PC-9 (cell line): Measurements from ENCODE around the gene FMO2. TPM values are rescaled to one million over a fixed set of nuclear protein-coding genes. Genes with fewer than 3 reads are reported as not detected.

Source experiments
- BruUV-seq: library from RNA; stranded (reverse); fragments of 400-500 nt; replicated peaks from 2 replicates; lab custom pipeline; 2021; lab: Mats Ljungman, UMichigan
- CTCF ChIA-PET: fragments of 300-600 bp; sonication (Branson Sonifier 250); formaldehyde crosslinking; loops from one replicate; lab custom pipeline; 2022; ENCODE audit warnings: antibody characterized with exemption; lab: Charles Lee
- POLR2A ChIA-PET: fragments of 300-600 bp; sonication (Branson Sonifier 250); formaldehyde crosslinking; loops from one replicate; lab custom pipeline; 2022; ENCODE audit warnings: antibody characterized with exemption; ENCODE audit not compliant: unreplicated experiment; lab: Charles Lee
- DNase-seq, 2 experiments: peaks; one replicate each; pipeline versions ENCODE4 v3.0.0 to v3.0.0-alpha.2; 2015 to 2022; ENCODE audit warnings: mixed read lengths in 1 of 2
- H2AFZ ChIP-seq: fragments of 200-600 bp; sonication (generic); 2 replicates; pipeline ENCODE4 v1.8.1; 2017; ENCODE audit warnings: antibody characterized with exemption
- H3F3A ChIP-seq: fragments of 200-600 bp; sonication (generic); 2 replicates; pipeline ENCODE4 v1.8.1; 2017; ENCODE audit warnings: antibody characterized with exemption, mild to moderate bottlenecking, low read depth; ENCODE audit not compliant: insufficient read depth
- H3K27ac ChIP-seq: fragments of 200-600 bp; sonication (generic); 2 replicates; pipeline ENCODE4 v1.6.1; 2016; ENCODE audit warnings: mixed run types
- H3K27me3 ChIP-seq: fragments of 200-600 bp; sonication (generic); 2 replicates; pipeline ENCODE4 v1.6.1; 2016; ENCODE audit warnings: low read depth, mixed run types; ENCODE audit not compliant: insufficient read depth
- H3K36me3 ChIP-seq: fragments of 200-600 bp; sonication (generic); 2 replicates; pipeline ENCODE4 v1.6.1; 2016; ENCODE audit warnings: low read depth, mixed run types
- H3K4me1 ChIP-seq: fragments of 200-600 bp; sonication (generic); replicated peaks from 2 replicates; pipeline ENCODE4 v1.6.1; 2016; ENCODE audit warnings: mixed run types; ENCODE audit not compliant: insufficient read depth
- H3K4me2 ChIP-seq: fragments of 200-600 bp; sonication (generic); 2 replicates; pipeline ENCODE4 v1.6.1; 2017; ENCODE audit warnings: mixed run types
- H3K4me3 ChIP-seq: fragments of 200-600 bp; sonication (generic); 2 replicates; pipeline ENCODE4 v1.6.1; 2016; ENCODE audit warnings: mixed run types
- H3K79me2 ChIP-seq: fragments of 200-600 bp; sonication (generic); 2 replicates; pipeline ENCODE4 v1.6.1; 2017; ENCODE audit warnings: low read depth, mixed run types
- H3K9me2 ChIP-seq: fragments of 200-600 bp; sonication (generic); 2 replicates; pipeline ENCODE4 v1.8.1; 2017; ENCODE audit warnings: mild to moderate bottlenecking; ENCODE audit not compliant: insufficient read depth
- H3K9me3 ChIP-seq: fragments of 200-600 bp; sonication (generic); 2 replicates; pipeline ENCODE4 v1.8.1; 2016; ENCODE audit warnings: low read depth; ENCODE audit not compliant: insufficient read depth
- H4K20me1 ChIP-seq: fragments of 200-600 bp; sonication (generic); 2 replicates; pipeline ENCODE4 v1.8.1; 2017; ENCODE audit not compliant: insufficient read depth
- EZH2 ChIP-seq: fragments of 200-600 bp; sonication (generic); IDR thresholded peaks from 2 replicates; pipeline ENCODE4 v1.8.0; 2017; ENCODE audit warnings: antibody characterized with exemption, low read depth
- intact Hi-C: fragments of 100-400 bp; cut with micrococcal nuclease; formaldehyde crosslinking; loops from one replicate; pipeline ENCODE4 v1.10.0; 2022; ENCODE audit not compliant: unreplicated experiment
- total RNA-seq: library from RNA; stranded (reverse); gene quantifications from 2 replicates; pipeline ENCODE4 v1.2.3, GENCODE V29; 2021
- TF ChIP-seq, protein P1 (sequence below): fragments of 200-600 bp; sonication (generic); conservative IDR thresholded peaks from 2 replicates; pipeline ENCODE4 v1.6.1; 2017; ENCODE audit warnings: mixed run types, antibody characterized with exemption, mild to moderate bottlenecking, moderate library complexity

Gene FMO2
- total RNA-seq, 1 experiment from 2014 or later: not detected

DNA sequence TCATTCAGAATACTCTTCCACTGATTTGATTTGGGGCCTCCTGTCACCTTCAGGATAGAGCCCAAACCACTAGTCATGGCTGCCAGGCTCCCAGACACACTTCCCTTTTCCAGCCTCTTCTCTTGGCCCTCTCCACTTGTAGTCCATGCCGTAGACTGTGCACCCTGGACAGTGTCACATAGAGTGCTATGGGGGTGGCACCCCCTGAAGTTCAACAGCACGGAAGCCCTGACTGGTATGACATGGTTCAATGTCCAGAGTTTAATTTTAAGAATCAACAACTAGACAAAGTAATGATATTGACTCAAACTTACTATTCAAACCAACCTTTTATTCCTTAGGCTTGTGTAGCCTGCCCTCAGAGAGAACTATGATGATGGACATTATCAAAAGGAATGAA, 22.3 kb downstream of the FMO2 start:
- Histone ChIP-seq H3K27ac (no peak overlapping the region), H4K20me1 (no peaks in the 10 kb centered on the region), H3K9me3 (no peaks in the 10 kb centered on the region), H3K4me3 (no peak overlapping the region), H2AFZ (no peak overlapping the region), H3K9me2 (no peaks in the 10 kb centered on the region), H3F3A (no peaks in the 10 kb centered on the region), H3K4me2 (no peak overlapping the region), H3K79me2 (no peaks in the 10 kb centered on the region), H3K4me1 (no peaks in the 10 kb centered on the region), H3K27me3 (peaks cover 20% of the 10 kb centered on the region; the same call in 1 of the 2 replicates), H3K36me3 (no peaks in the 10 kb centered on the region)
- DNase-seq: no peak
- ChIA-PET CTCF (no interaction called here), POLR2A (no interaction called here)
- intact Hi-C loops: no loop called here
- TF ChIP-seq, protein P1, sequence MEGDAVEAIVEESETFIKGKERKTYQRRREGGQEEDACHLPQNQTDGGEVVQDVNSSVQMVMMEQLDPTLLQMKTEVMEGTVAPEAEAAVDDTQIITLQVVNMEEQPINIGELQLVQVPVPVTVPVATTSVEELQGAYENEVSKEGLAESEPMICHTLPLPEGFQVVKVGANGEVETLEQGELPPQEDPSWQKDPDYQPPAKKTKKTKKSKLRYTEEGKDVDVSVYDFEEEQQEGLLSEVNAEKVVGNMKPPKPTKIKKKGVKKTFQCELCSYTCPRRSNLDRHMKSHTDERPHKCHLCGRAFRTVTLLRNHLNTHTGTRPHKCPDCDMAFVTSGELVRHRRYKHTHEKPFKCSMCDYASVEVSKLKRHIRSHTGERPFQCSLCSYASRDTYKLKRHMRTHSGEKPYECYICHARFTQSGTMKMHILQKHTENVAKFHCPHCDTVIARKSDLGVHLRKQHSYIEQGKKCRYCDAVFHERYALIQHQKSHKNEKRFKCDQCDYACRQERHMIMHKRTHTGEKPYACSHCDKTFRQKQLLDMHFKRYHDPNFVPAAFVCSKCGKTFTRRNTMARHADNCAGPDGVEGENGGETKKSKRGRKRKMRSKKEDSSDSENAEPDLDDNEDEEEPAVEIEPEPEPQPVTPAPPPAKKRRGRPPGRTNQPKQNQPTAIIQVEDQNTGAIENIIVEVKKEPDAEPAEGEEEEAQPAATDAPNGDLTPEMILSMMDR: no peak
- no peak for TF ChIP-seq EZH2
- no TSS peak for BruUV-seq

GRCh38 chr1:171210355-171210754, 25.3 kb downstream of the FMO2 start:
- no peak overlapping the region for H3K4me2 ChIP-seq
- H3K9me2 ChIP-seq: no peaks in the 10 kb centered on the region
- no peaks in the 10 kb centered on the region for H3F3A ChIP-seq
- DNase-seq: no peak
- TF ChIP-seq EZH2: no peak
- TF ChIP-seq, protein P1: no peak
- ChIA-PET POLR2A (no interaction called here), CTCF (no interaction called here)
- no peaks in the 10 kb centered on the region for H3K79me2 ChIP-seq
- H3K27ac ChIP-seq: no peak overlapping the region
- H3K9me3 ChIP-seq: no peaks in the 10 kb centered on the region
- no peaks in the 10 kb centered on the region for H3K36me3 ChIP-seq
- intact Hi-C loops: no loop called here
- H3K4me1 ChIP-seq: no peaks in the 10 kb centered on the region
- no peak overlapping the region for H2AFZ ChIP-seq
- H4K20me1 ChIP-seq: no peaks in the 10 kb centered on the region
- no TSS peak for BruUV-seq
- H3K4me3 ChIP-seq: no peak overlapping the region
- peaks cover 6% of the 10 kb centered on the region; the same call in 1 of the 2 replicates for H3K27me3 ChIP-seq

DNA sequence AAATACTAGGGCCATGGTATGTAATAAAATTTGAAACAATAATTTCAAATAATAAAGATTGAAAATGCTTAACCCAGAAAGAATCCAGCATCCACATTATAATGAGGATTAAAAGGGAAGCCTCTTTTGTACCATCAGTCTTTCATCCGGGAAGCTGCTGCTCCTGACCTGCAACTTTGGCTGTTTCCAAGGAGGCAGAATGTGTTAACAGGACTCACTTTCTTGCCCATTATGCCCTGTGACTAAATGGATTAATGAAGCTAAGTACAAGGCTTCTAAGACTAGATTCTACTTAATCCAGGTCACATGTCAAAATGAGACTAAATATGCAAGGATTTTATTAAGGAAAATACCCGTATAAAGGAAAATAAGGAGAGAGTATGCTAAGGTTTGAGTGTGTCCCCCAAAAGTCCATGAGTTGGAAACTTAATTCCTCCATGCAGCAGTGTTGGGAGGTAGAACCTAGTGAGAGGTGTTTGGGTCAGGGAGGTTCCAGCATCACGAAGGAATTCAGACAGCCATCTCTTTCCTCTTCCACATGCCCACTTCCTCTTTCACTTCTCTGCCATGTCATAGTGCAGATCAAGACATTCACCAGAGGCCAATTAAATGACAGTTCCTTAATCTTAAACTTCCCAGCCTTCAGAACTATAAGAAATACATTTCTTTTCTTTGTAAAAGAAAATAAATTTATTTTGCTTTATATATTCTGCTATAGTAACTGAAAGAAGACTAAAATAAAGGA, 27.7 kb downstream of the FMO2 start:
- Histone ChIP-seq H3K4me2 (no peak overlapping the region), H3K4me3 (no peak overlapping the region), H3K27ac (no peak overlapping the region), H4K20me1 (no peaks in the 10 kb centered on the region), H3K79me2 (no peaks in the 10 kb centered on the region), H3K9me3 (no peaks in the 10 kb centered on the region), H3K9me2 (no peaks in the 10 kb centered on the region), H2AFZ (no peak overlapping the region), H3K4me1 (no peaks in the 10 kb centered on the region), H3F3A (no peaks in the 10 kb centered on the region), H3K27me3 (peaks cover 6% of the 10 kb centered on the region; the same call in 1 of the 2 replicates), H3K36me3 (no peaks in the 10 kb centered on the region)
- TF ChIP-seq, protein P1: no peak
- TF ChIP-seq EZH2: no peak
- intact Hi-C loops: no loop called here
- CTCF ChIA-PET: no interaction called here
- POLR2A ChIA-PET: no interaction called here
- no TSS peak for BruUV-seq
- DNase-seq: no peak
